ENCODE data around the gene TRIAP1.
"Not testable (repeated sequence)": the region's sequence is repeated elsewhere in the genome, so short reads cannot be mapped to it uniquely, and the experiment has no call there.

The TRIAP1 gene

GRCh38 chr12:120468821-120469449 lies 22.8 kb upstream of the TRIAP1 start:
- no peak for DNase-seq (ENCODE audit: low read depth in 2 of 2)

GRCh38 chr12:120468325-120468820 lies 22.2 kb upstream of the TRIAP1 start:
- DNase-seq (ENCODE audit: low read depth in 2 of 2) = no peak

GRCh38 chr12:120467439-120467838 lies 21.3 kb upstream of the TRIAP1 start:
- DNase-seq (ENCODE audit: low read depth in 2 of 2) = no peak

GRCh38 chr12:120466560-120467315 lies 20.6 kb upstream of the TRIAP1 start:
- DNase-seq (ENCODE audit: low read depth in 2 of 2) = no peak

DNA sequence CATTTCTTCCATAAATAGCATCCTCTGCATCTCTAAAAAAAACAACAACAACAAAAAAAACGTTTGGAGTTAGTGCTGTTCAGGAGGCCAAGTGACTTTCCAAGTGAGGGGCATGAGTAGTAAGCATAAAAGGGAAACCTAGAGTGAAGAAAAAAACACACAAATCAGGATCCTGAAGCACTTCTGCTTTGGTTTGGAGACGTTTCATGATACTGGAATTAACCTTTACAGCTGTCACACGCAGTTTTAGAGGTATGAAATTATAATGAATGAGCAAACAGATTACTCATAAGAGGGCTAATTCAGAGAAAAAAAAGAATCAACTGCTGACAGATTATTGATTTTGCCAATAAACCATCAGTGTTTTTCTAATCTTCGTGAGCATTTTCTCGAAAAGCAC lies 19.6 kb upstream of the TRIAP1 start:
- DNase-seq (ENCODE audit: low read depth in 2 of 2) = no peak

- DNase-seq (ENCODE audit: low read depth in 2 of 2) = no peak
Measured at GRCh38 chr12:120463712-120464111, 17.5 kb upstream of the TRIAP1 start.

GRCh38 chr12:120462099-120462640 lies 16.0 kb upstream of the TRIAP1 start:
- no peak for DNase-seq (ENCODE audit: low read depth in 2 of 2)

- DNase-seq (ENCODE audit: low read depth in 2 of 2) = no peak
Measured at GRCh38 chr12:120460157-120460556, 14.0 kb upstream of the TRIAP1 start.

DNA sequence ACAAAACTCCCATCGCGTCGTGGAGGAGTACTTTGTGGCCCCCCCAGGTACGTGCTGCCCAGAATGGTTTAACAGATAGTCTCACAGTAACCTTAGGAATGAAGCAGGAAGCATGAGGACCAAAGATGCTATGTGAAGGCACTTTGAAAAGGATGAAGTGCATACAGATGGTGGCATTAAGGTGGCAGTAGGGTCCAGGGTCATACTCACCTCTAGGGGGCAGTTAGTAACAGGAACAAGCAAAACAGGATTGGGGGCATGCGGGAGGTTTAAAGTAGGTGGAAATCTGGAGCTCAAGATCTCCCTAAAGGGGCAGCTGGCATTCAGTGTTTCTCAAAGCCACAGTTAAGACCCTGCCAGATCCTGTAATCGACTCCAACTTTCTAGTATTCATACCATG lies 10.9 kb upstream of the TRIAP1 start:
- no peak for DNase-seq (ENCODE audit: low read depth in 2 of 2)

DNA sequence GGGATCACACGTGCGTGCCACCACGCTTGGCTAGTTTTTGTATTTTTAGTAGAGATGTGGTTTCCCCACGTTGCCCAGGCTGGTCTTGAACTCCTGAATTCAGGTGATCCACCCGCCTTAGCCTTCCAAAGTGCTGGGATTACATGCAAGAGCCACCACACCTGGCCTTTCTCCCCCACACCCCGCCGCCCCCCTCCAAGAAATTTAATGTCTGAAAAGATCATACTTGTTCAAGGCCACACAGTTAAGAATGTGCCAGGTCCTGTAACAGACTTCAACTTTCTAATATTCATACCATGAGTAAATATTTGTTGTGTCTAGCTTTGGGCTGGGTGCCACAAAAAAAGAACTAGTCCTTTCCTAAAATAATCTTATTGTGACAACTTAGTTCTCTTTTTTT lies 9.1 kb upstream of the TRIAP1 start:
- no peak for DNase-seq (ENCODE audit: low read depth in 2 of 2)

DNA sequence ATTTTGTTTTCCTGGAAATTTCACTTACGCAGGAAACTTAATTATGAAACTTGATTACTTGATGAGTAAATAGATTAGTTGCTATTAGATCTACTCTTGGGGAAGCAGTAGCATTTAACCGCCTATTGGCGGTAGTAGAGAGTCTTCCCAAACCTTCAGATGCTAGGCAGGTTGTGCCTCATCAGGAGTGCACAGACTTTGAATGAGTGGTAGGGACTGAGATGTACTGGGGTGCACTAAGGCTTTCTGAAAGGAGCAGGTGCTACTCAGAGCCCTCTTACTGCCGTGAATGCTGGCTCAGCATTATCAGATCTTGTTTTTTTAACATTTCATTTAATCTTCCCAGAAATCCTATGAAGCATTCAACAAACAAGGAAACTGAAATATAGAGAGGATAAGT lies 7.8 kb upstream of the TRIAP1 start:
- no peak for DNase-seq (ENCODE audit: low read depth in 2 of 2)

GRCh38 chr12:120453060-120453750 lies 7.0 kb upstream of the TRIAP1 start:
- no peak for DNase-seq (ENCODE audit: low read depth in 2 of 2)

DNA sequence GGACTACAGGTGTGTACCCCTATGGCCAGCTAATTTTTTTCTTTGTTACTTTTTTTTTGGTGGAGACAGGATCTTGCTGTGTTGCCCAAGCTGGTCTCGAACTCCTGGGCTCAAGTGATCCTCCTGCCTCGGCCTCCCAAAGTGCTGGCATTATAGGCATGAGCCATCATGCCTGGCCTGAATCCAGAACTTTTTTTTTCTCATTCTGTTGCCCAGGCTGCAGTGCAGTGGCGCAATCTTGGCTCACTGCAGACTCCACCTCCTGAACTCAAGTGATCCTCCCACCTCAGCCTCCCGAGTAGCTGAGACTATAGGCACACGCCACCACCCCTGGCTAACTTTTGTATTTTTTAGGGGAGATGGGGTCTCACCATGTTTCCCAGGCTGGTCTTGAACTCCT lies 6.3 kb upstream of the TRIAP1 start:
- DNase-seq (ENCODE audit: low read depth in 2 of 2) = not testable (repeated sequence)

GRCh38 chr12:120447992-120448391 lies 1.8 kb upstream of the TRIAP1 start:
- DNase-seq (ENCODE audit: low read depth in 2 of 2) = no peak

- not testable (repeated sequence) for DNase-seq (ENCODE audit: low read depth in 2 of 2)
Measured at GRCh38 chr12:120446844-120447178, 627 bp upstream of the TRIAP1 start.

DNA sequence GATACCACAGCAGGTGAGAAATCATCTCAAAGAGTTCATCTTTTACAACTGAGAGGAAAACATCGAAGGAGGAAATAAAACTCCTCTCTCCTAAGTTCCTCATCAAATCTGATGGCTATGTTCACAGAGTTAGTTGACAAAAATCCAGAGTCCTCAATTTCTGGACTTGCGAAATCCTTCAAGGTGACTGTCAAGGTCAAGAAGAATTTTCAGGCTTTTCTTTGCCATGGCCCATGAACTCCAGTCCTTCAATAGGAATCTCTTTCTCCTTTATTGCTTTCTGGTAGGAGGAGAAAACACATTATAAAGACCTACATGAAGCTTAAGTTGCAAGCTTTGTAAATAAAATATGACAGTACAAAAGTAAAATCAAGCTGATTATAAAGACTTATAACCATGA lies 1.5 kb downstream of the TRIAP1 start:
- no peak for DNase-seq (ENCODE audit: low read depth in 2 of 2)

GRCh38 chr12:120439646-120440247 lies 6.4 kb downstream of the TRIAP1 start:
- DNase-seq (ENCODE audit: low read depth in 2 of 2) = no peak

GRCh38 chr12:120438495-120439198 lies 7.5 kb downstream of the TRIAP1 start:
- no peak for DNase-seq (ENCODE audit: low read depth in 2 of 2)

DNA sequence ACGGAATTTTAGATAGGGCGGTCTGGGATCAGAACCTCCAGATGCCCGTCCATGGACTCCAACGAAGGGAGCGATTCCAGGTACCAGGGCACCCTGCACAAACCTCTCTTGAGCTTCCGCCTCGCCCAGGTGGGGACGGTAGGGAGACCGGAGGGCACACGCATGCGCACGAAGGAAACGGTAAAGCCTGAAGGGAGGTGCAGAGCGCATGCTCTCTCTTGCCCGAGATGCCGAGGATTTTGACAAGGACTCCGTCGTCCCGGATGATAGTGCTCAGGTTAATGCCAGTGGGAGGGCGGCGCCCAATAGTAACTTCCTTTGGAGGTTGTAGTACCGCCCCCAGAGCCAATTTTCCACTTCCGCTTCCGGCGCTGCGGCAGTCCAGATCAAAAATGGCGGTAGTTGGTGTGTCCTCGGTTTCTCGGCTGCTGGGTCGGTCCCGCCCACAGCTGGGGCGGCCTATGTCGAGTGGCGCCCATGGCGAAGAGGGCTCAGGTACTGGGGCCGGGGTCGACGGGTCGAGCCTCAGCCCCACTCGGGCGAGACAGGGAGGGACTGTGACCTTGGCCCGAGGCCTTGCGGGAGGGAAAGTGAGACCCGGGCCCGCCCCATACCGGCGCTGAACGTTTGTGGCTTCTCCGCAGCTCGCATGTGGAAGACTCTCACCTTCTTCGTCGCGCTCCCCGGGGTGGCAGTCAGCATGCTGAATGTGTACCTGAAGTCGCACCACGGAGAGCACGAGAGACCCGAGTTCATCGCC lies 8.3 kb downstream of the TRIAP1 start, which contains the start of gene COX6A1:
COX6A1 (plus strand) TSS at position 379 of the 760 bp plus-strand sequence; CDS start at position 393, 14 bp downstream.
- DNase-seq (ENCODE audit: low read depth in 2 of 2) = peak; percentile 84 to 86

DNA sequence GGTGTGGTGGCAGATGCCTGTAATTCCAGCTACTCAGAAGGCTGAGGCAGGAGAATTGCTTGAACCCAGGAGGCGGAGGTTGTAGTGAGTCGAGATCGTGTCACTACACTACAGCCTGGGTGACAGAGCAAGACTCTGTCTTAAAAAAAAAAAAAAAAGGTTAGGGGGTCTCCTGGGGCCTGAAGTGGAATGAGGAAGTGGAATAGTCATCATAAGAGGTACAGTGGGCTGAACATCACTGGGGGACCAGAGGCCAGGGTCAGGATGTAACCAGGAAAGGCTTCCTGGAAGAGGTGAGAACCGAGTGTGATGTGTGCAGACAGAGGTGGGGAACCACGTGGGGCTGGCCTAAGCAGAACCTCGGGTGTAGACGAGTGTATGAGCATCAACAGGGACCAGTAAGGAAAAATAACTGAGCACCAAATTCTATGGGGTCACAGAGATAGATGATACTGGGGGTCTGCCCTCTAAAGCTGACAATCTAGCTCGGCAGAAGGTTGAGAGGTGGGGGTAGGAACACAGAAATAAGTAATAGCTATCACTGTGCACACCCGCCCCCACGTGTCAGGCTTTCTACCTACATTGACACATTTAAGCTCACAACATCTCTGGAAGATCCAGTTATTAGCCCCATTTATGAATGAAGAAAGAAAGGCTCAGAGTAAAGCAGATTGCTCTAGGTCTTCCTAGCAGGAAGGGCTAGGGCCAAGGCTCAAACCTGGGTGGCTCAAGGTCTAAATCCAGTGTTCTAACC lies 13.2 kb downstream of the TRIAP1 start:
- no peak for DNase-seq (ENCODE audit: low read depth in 2 of 2)

All from fibroblast of skin of left biceps (primary cell).